ENCODE measurements around the gene RFXAP. TPM values are rescaled to one million over a fixed set of nuclear protein-coding genes. Genes with fewer than 3 reads are reported as not detected.

The RFXAP gene
- total RNA-seq, 1 donor: 2.6 TPM

DNA sequence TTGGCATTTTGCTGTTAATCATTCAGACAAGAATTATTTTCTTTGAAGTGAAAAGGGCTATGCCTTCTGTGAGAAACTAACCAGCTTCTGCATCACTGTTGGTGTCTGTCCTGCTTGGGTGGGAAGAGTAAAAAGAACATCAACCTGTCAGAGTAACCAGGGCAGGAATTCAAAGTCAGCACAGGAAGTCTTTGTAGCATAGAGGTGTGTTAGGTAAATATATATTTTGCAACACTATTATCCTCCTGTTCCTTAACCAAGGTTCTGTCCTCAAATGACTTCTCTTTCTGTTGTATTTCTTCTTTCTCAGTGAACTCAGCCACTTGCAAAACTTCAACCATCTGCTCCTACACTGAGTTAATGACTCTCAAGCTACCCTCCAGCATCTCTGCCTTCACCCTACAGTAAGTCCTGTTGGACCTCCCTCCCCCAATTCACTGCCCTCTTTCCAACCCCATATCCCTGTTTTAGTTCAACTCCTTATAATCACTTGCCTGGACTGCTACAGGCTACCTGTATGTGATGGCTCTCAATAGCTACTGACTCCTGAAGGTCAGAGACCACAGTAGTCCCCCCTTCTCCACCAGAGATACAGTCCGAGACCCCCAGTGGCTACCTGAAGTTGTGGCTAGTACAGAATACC is 51.1 kb downstream of the RFXAP start:
- no peak overlapping the region for H3K4me3 ChIP-seq (ENCODE audit: low read depth, low read length)
- no peak for DNase-seq (ENCODE audit: low read depth)
- TF ChIP-seq, protein P1, sequence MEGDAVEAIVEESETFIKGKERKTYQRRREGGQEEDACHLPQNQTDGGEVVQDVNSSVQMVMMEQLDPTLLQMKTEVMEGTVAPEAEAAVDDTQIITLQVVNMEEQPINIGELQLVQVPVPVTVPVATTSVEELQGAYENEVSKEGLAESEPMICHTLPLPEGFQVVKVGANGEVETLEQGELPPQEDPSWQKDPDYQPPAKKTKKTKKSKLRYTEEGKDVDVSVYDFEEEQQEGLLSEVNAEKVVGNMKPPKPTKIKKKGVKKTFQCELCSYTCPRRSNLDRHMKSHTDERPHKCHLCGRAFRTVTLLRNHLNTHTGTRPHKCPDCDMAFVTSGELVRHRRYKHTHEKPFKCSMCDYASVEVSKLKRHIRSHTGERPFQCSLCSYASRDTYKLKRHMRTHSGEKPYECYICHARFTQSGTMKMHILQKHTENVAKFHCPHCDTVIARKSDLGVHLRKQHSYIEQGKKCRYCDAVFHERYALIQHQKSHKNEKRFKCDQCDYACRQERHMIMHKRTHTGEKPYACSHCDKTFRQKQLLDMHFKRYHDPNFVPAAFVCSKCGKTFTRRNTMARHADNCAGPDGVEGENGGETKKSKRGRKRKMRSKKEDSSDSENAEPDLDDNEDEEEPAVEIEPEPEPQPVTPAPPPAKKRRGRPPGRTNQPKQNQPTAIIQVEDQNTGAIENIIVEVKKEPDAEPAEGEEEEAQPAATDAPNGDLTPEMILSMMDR (IDR thresholded peaks at IDR 0.05; ENCODE audit: insufficient read depth, low read depth, low read length): no peak

DNA sequence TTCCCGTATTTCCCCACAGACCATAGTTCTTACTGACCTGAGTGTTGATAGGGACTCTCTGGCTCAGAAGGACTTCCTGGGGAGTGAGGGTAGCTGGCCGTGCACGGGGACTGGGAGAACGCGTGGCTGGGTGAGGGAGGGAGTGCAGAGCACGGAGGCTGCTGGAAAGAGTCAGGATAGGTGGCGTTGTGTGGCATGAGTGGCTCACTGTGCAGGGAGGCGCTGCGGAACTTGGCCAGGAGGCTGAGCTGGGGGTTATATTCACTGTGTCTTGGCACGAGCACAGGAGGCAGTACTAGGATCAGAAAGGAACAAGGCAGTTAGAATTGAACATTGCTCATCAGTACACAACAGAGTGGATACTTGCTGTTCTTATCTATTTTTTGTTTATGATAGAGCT is 53.6 kb downstream of the RFXAP start:
- TF ChIP-seq, protein P1 (IDR thresholded peaks at IDR 0.05; ENCODE audit: insufficient read depth, low read depth, low read length): no peak
- DNase-seq (ENCODE audit: low read depth): no peak
- no peak overlapping the region for H3K4me3 ChIP-seq (ENCODE audit: low read depth, low read length)

DNA sequence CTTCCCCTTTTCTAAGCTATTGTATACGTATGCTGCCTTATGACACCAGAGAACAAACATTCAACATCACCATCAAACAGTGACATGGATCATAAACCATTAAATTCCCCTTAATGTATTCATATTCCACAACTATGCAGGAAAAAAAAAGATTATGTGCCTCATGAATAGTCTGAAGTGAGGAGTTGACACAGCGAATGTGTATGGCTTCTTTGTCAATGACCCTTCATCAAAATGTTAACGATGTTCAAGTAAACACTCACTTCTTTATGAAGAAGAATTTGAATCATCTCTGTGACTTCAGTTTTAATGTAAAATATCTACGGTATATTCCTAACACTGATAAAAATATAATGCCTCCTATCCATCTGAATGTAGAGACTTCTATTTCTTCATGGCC is 56.4 kb downstream of the RFXAP start:
- DNase-seq (ENCODE audit: low read depth): no peak
- TF ChIP-seq, protein P1 (IDR thresholded peaks at IDR 0.05; ENCODE audit: insufficient read depth, low read depth, low read length): no peak
- no peak overlapping the region for H3K4me3 ChIP-seq (ENCODE audit: low read depth, low read length)

DNA sequence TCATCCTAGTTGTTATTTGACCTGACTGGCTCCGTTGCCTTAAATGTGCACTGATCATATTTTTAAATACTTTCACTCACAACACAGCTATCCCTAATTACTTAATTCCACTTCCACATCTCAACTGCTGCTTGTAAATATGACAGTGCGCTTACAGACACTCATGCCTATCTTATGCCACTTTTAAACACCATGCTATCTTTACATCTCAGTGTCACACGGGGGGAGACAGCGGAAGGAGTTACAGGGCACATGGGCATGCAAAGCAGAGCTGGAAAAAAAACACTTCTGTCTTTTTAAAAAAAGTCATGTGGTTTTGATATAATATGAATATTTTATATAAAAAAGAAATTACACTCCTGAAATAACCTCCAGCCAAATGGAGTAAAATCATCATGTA is 56.9 kb downstream of the RFXAP start:
- no peak for DNase-seq (ENCODE audit: low read depth)
- TF ChIP-seq, protein P1 (IDR thresholded peaks at IDR 0.05; ENCODE audit: insufficient read depth, low read depth, low read length): no peak
- H3K4me3 ChIP-seq (ENCODE audit: low read depth, low read length): no peak overlapping the region

Other genes starting within 250 kb of the RFXAP start
- not detected in 2 replicates for gene SERTM1, start 145.2 kb upstream of the RFXAP start, total RNA-seq
- gene SMAD9, start 101.0 kb downstream of the RFXAP start, total RNA-seq: 4.2 and 4.3 TPM in 2 replicates
- 36.4 and 47.9 TPM in 2 replicates for gene ALG5, start 180.1 kb downstream of the RFXAP start, total RNA-seq
- 38.0 and 47.7 TPM in 2 replicates for gene EXOSC8, start 181.6 kb downstream of the RFXAP start, total RNA-seq
- 68.0 and 105 TPM in 2 replicates for gene SUPT20H, start 240.5 kb downstream of the RFXAP start, total RNA-seq